ENCODE data around the gene RANBP9.

The RANBP9 gene

GRCh38 chr6:13711733-13712598 is at the start of gene RANBP9:
Gene RANBP9 (minus strand): TSS chr6:13711835. CDS start chr6:13711505, 330 bp downstream.
- in situ Hi-C loops (cut with HindIII; ENCODE audit: low sequenced_read_pairs): no loop called here
- no peak for TF ChIP-seq CTCF (IDR thresholded peaks at IDR 0.05; ENCODE audit: low read depth, low read length, missing control alignments)
- peak within 1 kb of the TSS; percentile 89 for H3K4me3 ChIP-seq (ENCODE audit: low read depth, low read length)
- peak; percentile 70 for DNase-seq (ENCODE audit: low read depth)

DNA sequence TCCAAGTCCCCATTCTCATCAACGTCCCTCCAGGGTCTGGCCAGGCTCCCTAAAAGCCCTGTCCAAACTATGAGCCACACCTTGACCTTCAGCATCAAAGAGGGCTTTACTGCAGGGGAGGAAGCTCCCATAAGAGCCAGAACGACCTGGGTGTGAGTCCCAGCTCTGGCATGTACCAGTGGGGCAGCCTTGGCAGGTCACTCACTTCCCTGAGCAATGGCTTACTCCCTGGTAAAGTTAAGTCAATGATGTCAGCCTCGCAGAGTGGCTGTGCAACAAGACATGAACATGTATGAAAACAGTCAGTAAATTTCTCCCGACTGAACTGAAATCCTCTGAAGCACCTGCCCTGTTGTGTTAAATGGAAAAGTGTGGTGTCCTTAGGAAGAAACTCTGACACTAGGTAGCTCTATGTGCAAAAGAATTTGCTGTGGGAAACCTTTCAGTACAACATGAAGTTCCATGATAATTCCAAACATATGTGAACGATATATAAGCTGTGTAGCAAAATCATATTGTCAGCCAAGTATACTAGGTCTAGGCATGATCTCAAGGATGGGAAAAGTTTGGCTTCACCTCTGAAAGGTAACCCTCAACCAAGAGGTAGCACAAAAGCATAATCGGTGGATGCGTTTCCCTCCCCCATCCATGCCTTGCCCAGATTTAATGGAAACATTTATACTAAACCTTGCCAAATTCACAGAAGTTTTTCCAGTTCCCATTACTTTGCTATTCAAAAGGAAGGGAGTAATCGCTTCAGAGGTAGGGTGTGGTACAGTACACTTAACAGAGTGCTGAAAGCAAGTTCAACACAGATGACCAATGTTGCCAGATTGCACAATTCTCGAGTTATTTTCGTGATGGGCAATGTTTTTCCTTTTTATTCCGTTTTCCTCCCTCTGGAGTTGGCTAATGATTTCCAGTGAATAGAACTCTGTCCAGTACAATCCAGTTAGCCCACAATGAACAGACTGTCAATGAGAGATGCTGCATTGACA is 49.0 kb upstream of the RANBP9 start:
- in situ Hi-C loops (cut with HindIII; ENCODE audit: low sequenced_read_pairs): no loop called here
- no peak overlapping the region for H3K4me3 ChIP-seq (ENCODE audit: low read depth, low read length)
- no peak for TF ChIP-seq CTCF (IDR thresholded peaks at IDR 0.05; ENCODE audit: low read depth, low read length, missing control alignments)

DNA sequence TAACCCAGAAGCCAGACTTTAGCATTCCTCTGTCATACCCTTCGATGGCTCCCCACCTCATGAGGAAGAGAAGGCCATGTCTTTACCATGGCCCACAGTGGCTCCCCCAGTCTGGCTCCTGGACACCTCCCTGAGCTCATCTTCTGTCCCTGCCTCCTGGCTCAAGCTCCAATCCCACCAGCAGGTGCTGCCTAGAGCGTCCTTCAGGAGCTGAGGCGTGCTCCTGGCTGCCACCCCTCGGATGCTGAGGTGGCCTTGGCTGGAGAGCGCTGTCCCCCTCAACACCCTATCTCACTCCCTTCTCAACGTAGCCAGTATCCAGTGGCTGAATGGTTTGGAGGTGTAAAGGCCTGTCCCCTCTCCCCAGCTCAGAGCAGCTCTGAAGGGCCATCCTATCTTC is 47.4 kb upstream of the RANBP9 start:
- DNase-seq (ENCODE audit: low read depth): no peak
- TF ChIP-seq CTCF (IDR thresholded peaks at IDR 0.05; ENCODE audit: low read depth, low read length, missing control alignments): no peak
- in situ Hi-C loops (cut with HindIII; ENCODE audit: low sequenced_read_pairs): no loop called here
- H3K4me3 ChIP-seq (ENCODE audit: low read depth, low read length): no peak overlapping the region

More for the DNA sequence above, 49.0 kb upstream of the RANBP9 start:
- no peak for DNase-seq (ENCODE audit: low read depth)

DNA sequence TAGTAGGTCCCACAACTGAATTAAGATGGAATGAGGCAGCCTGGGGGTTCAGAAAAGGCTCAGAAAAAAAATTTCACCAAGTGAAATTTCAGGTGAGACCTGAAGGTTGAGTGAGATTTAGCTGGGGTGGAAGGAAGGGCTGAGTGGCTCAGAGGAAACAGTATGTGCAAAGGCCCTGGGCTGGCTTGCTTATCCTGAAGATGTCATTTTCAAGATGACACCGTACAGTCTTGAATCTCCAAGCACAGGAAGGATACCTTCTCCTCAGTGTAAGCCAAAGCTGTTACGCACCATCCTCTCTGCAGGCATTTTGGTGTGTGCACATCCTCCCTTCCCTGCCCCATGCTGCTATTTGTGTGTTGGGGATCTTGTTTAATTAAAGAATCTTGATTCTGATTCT is 43.0 kb upstream of the RANBP9 start:
- in situ Hi-C loops (cut with HindIII; ENCODE audit: low sequenced_read_pairs): no loop called here
- H3K4me3 ChIP-seq (ENCODE audit: low read depth, low read length): no peak overlapping the region
- no peak for TF ChIP-seq CTCF (IDR thresholded peaks at IDR 0.05; ENCODE audit: low read depth, low read length, missing control alignments)
- DNase-seq (ENCODE audit: low read depth): no peak

GRCh38 chr6:13743736-13744127 is 32.1 kb upstream of the RANBP9 start:
- DNase-seq (ENCODE audit: low read depth): no peak
- H3K4me3 ChIP-seq (ENCODE audit: low read depth, low read length): no peak overlapping the region
- TF ChIP-seq CTCF (IDR thresholded peaks at IDR 0.05; ENCODE audit: low read depth, low read length, missing control alignments): no peak
- in situ Hi-C loops (cut with HindIII; ENCODE audit: low sequenced_read_pairs): no loop called here

DNA sequence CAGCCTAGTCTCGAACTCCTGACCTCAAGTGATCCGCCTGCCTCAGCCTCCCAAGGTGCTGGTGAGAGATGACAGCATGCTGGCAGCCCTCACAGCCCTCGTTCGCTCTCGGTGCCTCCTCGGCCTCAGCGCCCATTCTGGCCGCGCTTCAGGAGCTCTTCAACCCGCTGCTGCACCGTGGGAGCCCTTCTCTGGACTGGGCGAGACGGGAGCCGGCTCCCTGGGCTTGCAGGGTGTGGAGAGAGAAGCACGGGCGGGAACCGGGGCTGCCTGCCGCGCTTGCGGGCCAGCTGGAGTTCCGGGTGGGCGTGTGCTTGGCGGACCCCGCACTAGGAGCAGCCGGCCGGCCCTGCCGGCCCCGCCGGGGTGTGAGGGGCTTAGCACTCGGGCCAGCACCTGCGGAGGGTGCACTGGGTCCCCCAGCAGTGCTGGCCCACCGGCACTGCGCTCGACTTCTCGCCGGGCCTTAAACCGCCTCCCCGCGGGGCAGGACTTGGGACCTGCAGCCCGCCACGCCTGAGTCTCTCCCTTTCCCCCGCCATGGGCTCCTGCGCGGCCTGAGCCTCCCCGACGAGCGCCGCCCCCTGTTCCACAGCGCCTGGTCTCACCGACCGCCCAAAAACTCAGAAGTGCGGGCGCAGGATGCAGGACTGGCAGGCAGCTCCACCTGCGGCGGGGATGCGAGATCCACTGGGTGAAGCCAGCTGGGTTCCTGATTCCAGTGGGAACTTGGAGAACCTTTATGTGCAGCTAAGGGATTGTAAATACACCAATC is 31.5 kb upstream of the RANBP9 start:
- DNase-seq (ENCODE audit: low read depth): no peak
- TF ChIP-seq CTCF (IDR thresholded peaks at IDR 0.05; ENCODE audit: low read depth, low read length, missing control alignments): no peak
- H3K4me3 ChIP-seq (ENCODE audit: low read depth, low read length): no peak overlapping the region
- in situ Hi-C loops (cut with HindIII; ENCODE audit: low sequenced_read_pairs): no loop called here

Data from astrocyte of the cerebellum (primary cell).